GM08714 (cell line): Measurements from ENCODE around the gene GIT2.

Experiments used
- H3K4me3 ChIP-seq: fragments of 200-500 bp; sonication (Bioruptor generic); 2 replicates; pipeline ENCODE4 v1.5.1; 2014; ENCODE audit warnings: mild to moderate bottlenecking, low read length, inconsistent platforms
- ZNF274 ChIP-seq: IDR thresholded peaks from 2 replicates; pipeline ENCODE4 v1.6.1; 2012; ENCODE audit warnings: mild to moderate bottlenecking, low read depth, low read length

The GIT2 gene

GRCh38 chr12:109915171-109916040 is 80.8 kb downstream of the GIT2 start:
- TF ChIP-seq ZNF274, result no peak
- H3K4me3 ChIP-seq, result no peak overlapping the region

DNA sequence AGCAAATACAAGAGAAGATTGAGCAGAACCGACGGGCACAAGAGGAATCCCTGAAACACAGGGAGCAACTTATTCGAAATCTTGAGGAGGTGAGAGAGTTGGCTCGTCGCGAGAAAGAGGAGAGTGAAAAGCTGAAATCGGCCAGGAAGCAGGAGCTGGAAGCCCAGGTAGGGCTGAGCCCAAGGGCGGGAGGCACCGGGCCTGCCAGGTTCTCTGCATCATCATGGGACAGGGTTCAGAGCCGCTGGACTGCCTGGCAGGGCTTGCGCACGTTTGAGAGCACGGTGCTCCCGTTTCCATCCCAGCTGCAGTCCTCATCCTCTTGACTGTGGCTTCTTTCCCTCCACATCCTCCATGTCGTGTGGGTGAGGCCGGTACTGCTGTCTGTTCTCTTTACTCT is 81.7 kb downstream of the GIT2 start:
- no peak for TF ChIP-seq ZNF274

GRCh38 chr12:109912855-109913321 is 83.3 kb downstream of the GIT2 start:
- no peak for TF ChIP-seq ZNF274
- no peak overlapping the region for H3K4me3 ChIP-seq

More for the DNA sequence above, 81.7 kb downstream of the GIT2 start:
- H3K4me3 ChIP-seq, result no peak overlapping the region

GRCh38 chr12:109910969-109911348 is 85.2 kb downstream of the GIT2 start:
- no peak for TF ChIP-seq ZNF274

GRCh38 chr12:109910254-109910968 is 85.8 kb downstream of the GIT2 start:
- TF ChIP-seq ZNF274, result no peak

More at GRCh38 chr12:109910969-109911348, 85.2 kb downstream of the GIT2 start:
- no peak overlapping the region for H3K4me3 ChIP-seq

GRCh38 chr12:109905301-109905700 is 90.9 kb downstream of the GIT2 start:
- H3K4me3 ChIP-seq, result no peak overlapping the region

More at GRCh38 chr12:109910254-109910968, 85.8 kb downstream of the GIT2 start:
- H3K4me3 ChIP-seq, result no peak overlapping the region

DNA sequence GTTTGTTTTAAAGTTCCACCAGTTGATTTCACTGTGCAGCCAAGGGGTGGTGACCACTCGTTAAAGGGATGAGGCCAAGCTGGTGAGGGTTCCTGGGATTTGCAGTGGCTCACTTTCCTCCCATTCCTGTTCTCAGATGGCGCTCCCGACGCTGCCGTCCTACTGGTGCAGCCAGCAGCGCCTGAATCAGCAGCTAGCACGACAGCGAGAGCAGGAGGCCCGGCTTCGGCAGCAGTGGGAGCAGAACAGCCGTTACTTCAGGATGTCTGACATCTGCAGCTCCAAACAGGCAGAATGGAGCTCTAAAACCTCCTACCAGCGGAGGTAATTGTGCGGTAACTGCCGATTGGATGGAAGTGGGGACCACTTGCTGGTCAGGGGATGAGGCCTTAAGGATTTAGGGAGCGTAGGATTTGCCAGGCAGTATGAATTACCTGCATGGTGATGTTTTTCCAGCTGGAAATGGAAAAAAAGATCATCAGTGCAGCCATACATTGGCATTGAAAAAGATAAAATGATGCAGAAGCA is 93.2 kb downstream of the GIT2 start:
- no peak overlapping the region for H3K4me3 ChIP-seq
- no peak for TF ChIP-seq ZNF274

More at GRCh38 chr12:109905301-109905700, 90.9 kb downstream of the GIT2 start:
- no peak for TF ChIP-seq ZNF274

DNA sequence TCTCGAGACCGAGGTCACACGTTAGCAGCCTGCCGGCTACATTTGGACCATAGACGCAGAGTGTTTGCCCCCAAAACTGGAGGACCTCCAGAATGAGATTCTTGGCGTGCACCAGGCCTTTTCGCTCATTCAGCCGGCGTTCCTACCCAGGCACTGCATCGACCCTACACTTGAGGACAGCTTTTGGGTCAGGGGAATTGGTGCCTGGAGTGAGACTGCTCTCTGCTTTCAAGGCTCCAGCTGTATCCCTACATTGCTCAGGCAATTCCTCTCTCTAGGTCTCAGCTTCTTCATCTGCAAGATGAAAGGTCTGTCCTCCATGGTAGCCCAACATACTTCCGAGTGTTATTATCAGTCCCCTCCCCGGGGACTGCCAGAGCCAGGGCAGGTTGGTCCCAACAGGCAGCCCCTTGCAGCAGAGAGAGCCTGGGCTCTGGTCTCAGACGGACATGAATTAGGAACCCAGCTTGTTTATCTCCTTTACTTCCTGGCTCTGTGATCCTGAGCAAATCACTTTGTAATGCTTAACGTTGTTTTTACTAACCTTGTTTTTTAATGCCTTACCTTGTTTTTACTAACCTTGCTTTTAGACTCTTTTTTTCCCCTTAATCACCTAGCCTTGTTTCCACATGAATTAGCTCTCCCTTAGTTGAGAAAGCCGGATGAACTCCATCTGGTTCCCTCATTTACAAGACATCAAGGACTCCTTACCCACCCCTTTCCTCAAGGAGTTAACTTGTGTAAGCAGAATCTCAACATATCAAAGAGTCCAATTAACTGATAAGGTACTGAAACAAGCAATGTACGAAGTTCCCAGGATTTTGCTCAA is 95.2 kb downstream of the GIT2 start:
- TF ChIP-seq ZNF274, result no peak
- H3K4me3 ChIP-seq, result peak overlapping the region; percentile 80

GRCh38 chr12:109899783-109900751 is 96.1 kb downstream of the GIT2 start, which contains the start of gene TCHP:
TSS of gene TCHP (plus strand) at chr12:109900274. CDS start at chr12:109903027, 2,753 bp downstream.
- TF ChIP-seq ZNF274, result no peak
- H3K4me3 ChIP-seq, result peak within 1 kb of the TSS; percentile 80

- peak overlapping the region; percentile 80; the same call in 1 of the 2 replicates for H3K4me3 ChIP-seq
Measured at GRCh38 chr12:109899345-109899744, 96.8 kb downstream of the GIT2 start.

GRCh38 chr12:109897029-109897428 is 99.1 kb downstream of the GIT2 start:
- no peak overlapping the region for H3K4me3 ChIP-seq
- no peak for TF ChIP-seq ZNF274

- no peak for TF ChIP-seq ZNF274
- H3K4me3 ChIP-seq, result no peak overlapping the region
Measured at GRCh38 chr12:109896188-109896587, 100.0 kb downstream of the GIT2 start.

GRCh38 chr12:109894939-109895338 is 101.2 kb downstream of the GIT2 start:
- no peak for TF ChIP-seq ZNF274
- H3K4me3 ChIP-seq, result no peak overlapping the region
